Measurements from ENCODE around the gene TMEM165.

Gene TMEM165

DNA sequence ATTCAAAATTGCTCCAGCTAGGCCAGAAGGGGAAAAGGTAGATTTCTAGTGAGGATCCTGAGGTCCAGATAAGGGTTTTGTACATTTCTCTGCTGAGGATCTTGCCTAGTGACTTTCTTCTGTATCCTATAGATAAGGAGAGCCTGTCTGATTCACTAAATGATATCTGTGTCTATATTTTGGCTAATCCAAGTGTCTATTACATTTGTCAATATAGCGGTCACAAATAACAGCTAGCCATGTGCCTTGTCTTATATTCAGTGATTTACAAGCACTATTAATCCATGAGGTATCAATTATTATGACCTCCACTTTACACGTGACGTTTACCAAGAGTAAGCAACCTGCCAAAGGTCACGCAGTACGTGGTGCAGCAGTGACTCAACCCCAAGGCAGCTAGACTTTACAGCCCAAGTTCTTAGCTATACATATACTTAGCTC lies 41.6 kb downstream of the TMEM165 start:
- H3K4me3 ChIP-seq (ENCODE audit: extremely low read depth, insufficient read depth, low read length, poor library complexity, severe bottlenecking), result no peak overlapping the region
- H3K9me3 ChIP-seq (ENCODE audit: control insufficient read depth, low read length), result no peaks in the 10 kb centered on the region
- no peak overlapping the region for H3K27ac ChIP-seq (ENCODE audit: low read depth, low read length, severe bottlenecking)
- peaks cover 74% of the 10 kb centered on the region for H3K36me3 ChIP-seq (ENCODE audit: control insufficient read depth, insufficient read depth, low read length)
- WGBS, 2 experiments (ENCODE audit: insufficient coverage in 2 of 2), result 94 to 100% methylated on average over 4 to 5 of the region's 5 CpGs
- H3K4me1 ChIP-seq (ENCODE audit: control insufficient read depth, insufficient read depth, low read length, poor library complexity, severe bottlenecking), result no peaks in the 10 kb centered on the region

- 77% methylated on average over 2 of the region's 3 CpGs; no CpG with 5 or more reads in 1 of the 2 experiments for WGBS, 2 experiments (ENCODE audit: insufficient coverage in 2 of 2)
- no peaks in the 10 kb centered on the region for H3K9me3 ChIP-seq (ENCODE audit: control insufficient read depth, low read length)
- H3K36me3 ChIP-seq (ENCODE audit: control insufficient read depth, insufficient read depth, low read length), result peaks cover 74% of the 10 kb centered on the region
- no peaks in the 10 kb centered on the region for H3K4me1 ChIP-seq (ENCODE audit: control insufficient read depth, insufficient read depth, low read length, poor library complexity, severe bottlenecking)
- H3K27ac ChIP-seq (ENCODE audit: low read depth, low read length, severe bottlenecking), result no peak overlapping the region
- no peak overlapping the region for H3K4me3 ChIP-seq (ENCODE audit: extremely low read depth, insufficient read depth, low read length, poor library complexity, severe bottlenecking)
These were observed 42.1 kb downstream of the TMEM165 start for GRCh38 chr4:55437823-55438222.

DNA sequence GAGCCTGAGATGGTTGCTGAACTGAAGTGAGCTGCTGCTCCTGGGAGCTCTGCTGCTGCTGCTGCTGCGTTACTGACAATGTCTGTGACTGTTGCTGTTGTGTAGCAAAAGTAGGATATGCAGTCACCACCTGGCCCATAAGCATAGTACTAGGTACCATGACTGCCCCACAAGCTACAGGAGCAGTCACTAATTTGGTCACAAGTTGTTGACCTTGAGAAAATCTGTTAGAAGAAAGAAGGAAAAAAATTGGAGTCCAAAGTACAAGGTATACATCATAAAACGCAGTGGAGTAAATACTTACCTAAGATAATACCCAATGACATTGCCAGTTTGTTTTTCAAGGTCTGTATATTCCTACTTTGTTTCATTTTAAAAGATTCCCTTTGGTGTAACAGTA lies 42.6 kb downstream of the TMEM165 start:
- Histone ChIP-seq H3K36me3 (ENCODE audit: control insufficient read depth, insufficient read depth, low read length) (peaks cover 74% of the 10 kb centered on the region), H3K27ac (ENCODE audit: low read depth, low read length, severe bottlenecking) (no peak overlapping the region), H3K4me1 (ENCODE audit: control insufficient read depth, insufficient read depth, low read length, poor library complexity, severe bottlenecking) (no peaks in the 10 kb centered on the region), H3K9me3 (ENCODE audit: control insufficient read depth, low read length) (no peaks in the 10 kb centered on the region), H3K4me3 (ENCODE audit: extremely low read depth, insufficient read depth, low read length, poor library complexity, severe bottlenecking) (no peak overlapping the region)
- WGBS, 2 experiments (ENCODE audit: insufficient coverage in 2 of 2), result no CpG with 5 or more reads among the region's 2 CpGs

GRCh38 chr4:55439023-55439422 lies 43.3 kb downstream of the TMEM165 start:
- Histone ChIP-seq H3K4me3 (ENCODE audit: extremely low read depth, insufficient read depth, low read length, poor library complexity, severe bottlenecking) (no peak overlapping the region), H3K9me3 (ENCODE audit: control insufficient read depth, low read length) (no peaks in the 10 kb centered on the region), H3K36me3 (ENCODE audit: control insufficient read depth, insufficient read depth, low read length) (peaks cover 74% of the 10 kb centered on the region), H3K4me1 (ENCODE audit: control insufficient read depth, insufficient read depth, low read length, poor library complexity, severe bottlenecking) (no peaks in the 10 kb centered on the region), H3K27ac (ENCODE audit: low read depth, low read length, severe bottlenecking) (no peak overlapping the region)

GRCh38 chr4:55440786-55441185 lies 45.0 kb downstream of the TMEM165 start:
- no peaks in the 10 kb centered on the region for H3K4me1 ChIP-seq (ENCODE audit: control insufficient read depth, insufficient read depth, low read length, poor library complexity, severe bottlenecking)
- WGBS, 2 experiments (ENCODE audit: insufficient coverage in 2 of 2), result 100% methylated on average over 2 of the region's 2 CpGs; no CpG with 5 or more reads in 1 of the 2 experiments
- no peak overlapping the region for H3K4me3 ChIP-seq (ENCODE audit: extremely low read depth, insufficient read depth, low read length, poor library complexity, severe bottlenecking)
- no peaks in the 10 kb centered on the region for H3K9me3 ChIP-seq (ENCODE audit: control insufficient read depth, low read length)
- peaks cover 61% of the 10 kb centered on the region for H3K36me3 ChIP-seq (ENCODE audit: control insufficient read depth, insufficient read depth, low read length)
- no peak overlapping the region for H3K27ac ChIP-seq (ENCODE audit: low read depth, low read length, severe bottlenecking)

- Histone ChIP-seq H3K36me3 (ENCODE audit: control insufficient read depth, insufficient read depth, low read length) (peaks cover 52% of the 10 kb centered on the region), H3K27ac (ENCODE audit: low read depth, low read length, severe bottlenecking) (no peak overlapping the region)
These were observed 46.8 kb downstream of the TMEM165 start for GRCh38 chr4:55442541-55442940.

GRCh38 chr4:55444827-55445226 lies 49.1 kb downstream of the TMEM165 start:
- no CpG with 5 or more reads among the region's 2 CpGs for WGBS, 2 experiments (ENCODE audit: insufficient coverage in 2 of 2)
- Histone ChIP-seq H3K4me1 (ENCODE audit: control insufficient read depth, insufficient read depth, low read length, poor library complexity, severe bottlenecking) (no peaks in the 10 kb centered on the region), H3K27ac (ENCODE audit: low read depth, low read length, severe bottlenecking) (no peak overlapping the region), H3K4me3 (ENCODE audit: extremely low read depth, insufficient read depth, low read length, poor library complexity, severe bottlenecking) (no peak overlapping the region), H3K9me3 (ENCODE audit: control insufficient read depth, low read length) (no peaks in the 10 kb centered on the region), H3K36me3 (ENCODE audit: control insufficient read depth, insufficient read depth, low read length) (peaks cover 50% of the 10 kb centered on the region)

More at GRCh38 chr4:55442541-55442940, 46.8 kb downstream of the TMEM165 start:
- WGBS, 2 experiments (ENCODE audit: insufficient coverage in 2 of 2), result no CpG with 5 or more reads among the region's 1 CpG
- no peaks in the 10 kb centered on the region for H3K9me3 ChIP-seq (ENCODE audit: control insufficient read depth, low read length)
- no peak overlapping the region for H3K4me3 ChIP-seq (ENCODE audit: extremely low read depth, insufficient read depth, low read length, poor library complexity, severe bottlenecking)
- H3K4me1 ChIP-seq (ENCODE audit: control insufficient read depth, insufficient read depth, low read length, poor library complexity, severe bottlenecking), result no peaks in the 10 kb centered on the region

DNA sequence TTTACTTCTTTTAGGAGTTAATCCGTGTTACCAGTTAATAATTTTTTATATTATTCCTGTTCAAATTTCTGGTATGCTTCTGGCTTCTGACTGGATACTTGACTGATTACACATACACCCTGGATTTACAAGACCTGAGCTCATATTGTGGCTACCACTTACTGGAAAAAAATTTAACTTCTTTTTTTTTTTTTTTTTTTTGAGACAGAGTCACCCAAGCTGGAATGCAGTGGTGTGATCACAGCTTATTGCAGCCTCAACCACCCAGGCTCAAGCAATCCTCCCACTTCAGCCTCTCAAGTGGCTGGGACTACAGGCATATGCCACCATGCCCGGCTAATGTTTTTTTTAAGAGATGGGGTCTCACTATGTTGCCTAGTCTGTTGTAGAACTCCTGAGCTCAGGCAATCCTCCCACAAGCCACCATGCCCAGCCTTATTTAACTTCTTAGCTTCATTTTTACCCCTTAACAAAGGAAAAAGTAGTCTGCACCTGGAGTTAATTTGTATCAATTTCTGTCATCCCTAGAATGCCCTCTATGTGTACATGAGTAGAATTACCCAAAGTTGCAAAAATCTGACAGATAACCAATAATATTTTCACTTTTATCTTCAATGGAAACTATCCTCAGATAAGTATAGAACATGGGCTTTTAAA lies 50.3 kb downstream of the TMEM165 start:
- no CpG with 5 or more reads among the region's 2 CpGs for WGBS, 2 experiments (ENCODE audit: insufficient coverage in 2 of 2)
- H3K4me1 ChIP-seq (ENCODE audit: control insufficient read depth, insufficient read depth, low read length, poor library complexity, severe bottlenecking), result no peaks in the 10 kb centered on the region
- H3K9me3 ChIP-seq (ENCODE audit: control insufficient read depth, low read length), result no peaks in the 10 kb centered on the region
- no peak overlapping the region for H3K4me3 ChIP-seq (ENCODE audit: extremely low read depth, insufficient read depth, low read length, poor library complexity, severe bottlenecking)
- H3K36me3 ChIP-seq (ENCODE audit: control insufficient read depth, insufficient read depth, low read length), result peaks cover 52% of the 10 kb centered on the region
- H3K27ac ChIP-seq (ENCODE audit: low read depth, low read length, severe bottlenecking), result no peak overlapping the region

- H3K4me1 ChIP-seq (ENCODE audit: control insufficient read depth, insufficient read depth, low read length, poor library complexity, severe bottlenecking), result no peaks in the 10 kb centered on the region
- H3K36me3 ChIP-seq (ENCODE audit: control insufficient read depth, insufficient read depth, low read length), result peaks cover 52% of the 10 kb centered on the region
- no peak overlapping the region for H3K4me3 ChIP-seq (ENCODE audit: extremely low read depth, insufficient read depth, low read length, poor library complexity, severe bottlenecking)
- WGBS, 2 experiments (ENCODE audit: insufficient coverage in 2 of 2), result no CpG with 5 or more reads among the region's 1 CpG
- no peaks in the 10 kb centered on the region for H3K9me3 ChIP-seq (ENCODE audit: control insufficient read depth, low read length)
- no peak overlapping the region for H3K27ac ChIP-seq (ENCODE audit: low read depth, low read length, severe bottlenecking)
These were observed 50.8 kb downstream of the TMEM165 start for GRCh38 chr4:55446578-55446922.

GRCh38 chr4:55447108-55447708 lies 51.5 kb downstream of the TMEM165 start:
- H3K9me3 ChIP-seq (ENCODE audit: control insufficient read depth, low read length), result no peaks in the 10 kb centered on the region
- 98 to 100% methylated on average over 2 to 4 of the region's 9 CpGs for WGBS, 2 experiments (ENCODE audit: insufficient coverage in 2 of 2)
- no peaks in the 10 kb centered on the region for H3K4me1 ChIP-seq (ENCODE audit: control insufficient read depth, insufficient read depth, low read length, poor library complexity, severe bottlenecking)
- H3K27ac ChIP-seq (ENCODE audit: low read depth, low read length, severe bottlenecking), result no peak overlapping the region
- H3K36me3 ChIP-seq (ENCODE audit: control insufficient read depth, insufficient read depth, low read length), result peaks cover 52% of the 10 kb centered on the region
- no peak overlapping the region for H3K4me3 ChIP-seq (ENCODE audit: extremely low read depth, insufficient read depth, low read length, poor library complexity, severe bottlenecking)

GRCh38 chr4:55447831-55448230 lies 52.1 kb downstream of the TMEM165 start:
- H3K36me3 ChIP-seq (ENCODE audit: control insufficient read depth, insufficient read depth, low read length), result peaks cover 47% of the 10 kb centered on the region
- no peak overlapping the region for H3K4me3 ChIP-seq (ENCODE audit: extremely low read depth, insufficient read depth, low read length, poor library complexity, severe bottlenecking)
- H3K27ac ChIP-seq (ENCODE audit: low read depth, low read length, severe bottlenecking), result no peak overlapping the region
- WGBS, 2 experiments (ENCODE audit: insufficient coverage in 2 of 2), result no CpG with 5 or more reads among the region's 1 CpG
- no peaks in the 10 kb centered on the region for H3K9me3 ChIP-seq (ENCODE audit: control insufficient read depth, low read length)
- H3K4me1 ChIP-seq (ENCODE audit: control insufficient read depth, insufficient read depth, low read length, poor library complexity, severe bottlenecking), result no peaks in the 10 kb centered on the region

Measured in mesodermal cell (in vitro differentiated cells).